Right ventricle myocardium inferior (tissue), 1 donor: ENCODE results near the gene TULP1. TPM values are rescaled to one million over a fixed set of nuclear protein-coding genes. Genes with fewer than 3 reads are reported as not detected.
"Not testable (repeated sequence)": the region's sequence is repeated elsewhere in the genome, so short reads cannot be mapped to it uniquely, and the experiment has no call there.

ENCODE experiments used
- ATAC-seq: fragments of 200-7000 bp; cut with Tn5 transposase; one replicate; pipeline ENCODE4 v1.9.1; 2020; ENCODE audit warnings: mild to moderate bottlenecking, moderate library complexity
- DNase-seq: peaks from one replicate; pipeline ENCODE4 v3.0.0; 2021; ENCODE audit errors: missing footprints
- intact Hi-C: fragments of 100-400 bp; cut with DNase I; formaldehyde crosslinking; loops from one replicate; pipeline ENCODE4 v1.11.0; 2022
- long read RNA-seq: library from polyadenylated mRNA; unstranded; transcript quantifications from one replicate; pipeline ENCODE4 v2.0.0, GENCODE V29; 2021
- total RNA-seq: library from RNA; stranded (reverse); fragmentation: NEBNext Ultra II Directional; extraction: Animal tissue kit (Norgen Biotek cat#: 25700); gene quantifications from one replicate; pipeline ENCODE4 v1.2.1, GENCODE V29; 2021
- donor health status: DM: no; HTN: yes; CAD: no; lungs with severe emphysema.

TULP1 gene
- not detected for total RNA-seq
- long read RNA-seq: 0 reads

DNA sequence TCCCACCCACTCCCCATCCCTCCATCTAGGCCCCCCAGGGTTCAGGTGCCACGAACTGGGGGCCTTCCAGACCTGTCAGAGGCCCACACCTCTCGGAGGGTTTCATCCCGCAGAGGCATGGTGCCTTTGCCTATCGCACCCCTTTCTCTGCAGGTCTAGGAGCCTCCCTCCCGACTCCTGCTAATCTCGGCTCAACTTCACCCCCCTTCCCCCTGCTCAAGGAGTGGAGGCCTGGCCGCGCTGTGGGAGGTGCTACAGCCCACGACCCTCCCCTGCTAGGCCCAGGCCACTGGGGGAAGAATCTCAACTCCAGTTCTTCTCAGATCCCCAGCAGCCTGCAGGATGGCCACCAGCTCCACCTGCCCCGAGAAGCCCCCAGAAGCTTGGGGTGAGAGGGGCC is at the start of gene TULP1:
Gene TULP1, minus strand, starts transcription at position 157 of the 400 bp plus-strand sequence. Its CDS starts 38 bp downstream, at position 119.
- intact Hi-C loops: no loop called here
- ATAC-seq (no peak), DNase-seq (no peak)

DNA sequence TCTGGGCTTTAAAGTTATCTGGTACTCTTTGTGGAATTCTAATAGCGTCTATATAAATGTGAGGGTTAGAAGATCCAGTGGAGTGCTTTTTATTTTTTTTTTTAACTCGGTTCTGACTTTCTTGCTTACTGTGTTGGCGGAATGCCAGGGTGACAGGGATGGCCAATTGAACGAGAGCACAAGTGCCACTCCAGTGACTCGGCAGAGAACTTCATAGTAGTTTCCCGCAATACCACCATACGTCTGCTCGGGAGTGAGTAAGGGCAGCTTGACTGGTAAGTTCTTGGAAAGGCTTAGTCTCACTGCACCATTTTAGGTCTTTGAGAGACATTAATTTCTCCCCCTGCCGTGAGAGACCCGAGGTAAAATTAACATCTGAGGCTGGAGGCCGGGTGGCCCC is 49.4 kb upstream of the TULP1 start:
- intact Hi-C loops: no loop called here
- ATAC-seq (no peak), DNase-seq (no peak)

DNA sequence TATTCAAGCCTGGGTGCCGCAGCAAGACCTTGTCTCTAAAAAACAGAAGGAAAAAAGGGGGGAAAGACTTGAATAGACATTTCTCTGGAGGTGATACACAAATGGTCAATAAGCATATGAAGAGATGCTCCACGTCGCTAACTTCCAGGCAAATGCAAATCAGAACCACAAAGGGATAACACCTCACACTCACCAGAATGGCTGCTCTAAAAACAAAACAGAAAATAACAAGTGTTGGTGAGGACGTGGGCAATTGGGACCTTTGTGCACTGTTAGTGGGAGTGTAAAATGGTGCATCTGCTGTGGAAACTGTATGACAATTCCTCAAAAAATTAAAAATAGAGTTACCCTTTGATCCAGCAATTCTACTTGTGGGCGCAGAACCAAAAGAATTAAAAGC is 48.4 kb upstream of the TULP1 start:
- DNase-seq (no peak), ATAC-seq (no peak)
- intact Hi-C loops: no loop called here

DNA sequence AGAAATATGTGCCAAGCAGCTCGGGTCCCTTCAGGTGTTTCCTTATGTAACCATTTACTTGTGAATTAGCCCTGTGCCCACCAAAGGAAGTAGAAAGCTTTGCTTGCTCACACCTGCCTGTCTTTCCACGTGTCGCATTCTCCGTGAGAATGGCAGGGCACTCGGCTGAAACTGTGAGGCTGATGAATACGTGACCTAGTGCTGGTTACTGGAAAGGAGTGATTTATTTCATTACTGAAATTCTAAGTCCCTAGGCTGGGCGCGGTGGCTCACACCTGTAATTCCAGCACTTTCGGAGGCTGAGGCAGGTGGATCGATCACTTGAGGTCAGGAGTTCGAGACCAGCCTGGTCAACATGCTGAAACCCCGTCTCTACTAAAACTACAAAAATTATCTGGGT is 45.9 kb upstream of the TULP1 start:
- intact Hi-C loops: no loop called here
- DNase-seq: no peak
- no peak for ATAC-seq

DNA sequence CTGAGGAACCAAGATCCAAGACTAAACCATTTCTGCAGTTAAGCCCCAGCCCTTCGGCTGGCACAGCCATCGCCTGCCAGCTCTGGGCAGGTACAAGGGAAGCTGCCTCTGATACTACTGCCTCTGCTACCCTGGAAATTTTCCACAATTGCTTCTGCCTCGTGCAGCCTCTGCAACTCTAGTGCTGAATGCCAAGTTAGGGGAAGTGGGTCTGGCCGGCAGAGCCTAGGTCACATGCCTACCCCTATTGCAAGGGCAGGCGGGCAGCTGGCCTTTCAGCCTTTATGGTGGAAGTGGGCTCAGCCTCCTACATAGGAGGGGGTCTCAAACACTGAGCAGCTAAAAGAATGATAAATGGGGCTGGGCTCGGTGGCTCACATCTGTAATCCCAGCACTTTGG is 44.5 kb upstream of the TULP1 start:
- ATAC-seq (peak; percentile 31), DNase-seq (no peak)
- intact Hi-C loops: no loop called here

DNA sequence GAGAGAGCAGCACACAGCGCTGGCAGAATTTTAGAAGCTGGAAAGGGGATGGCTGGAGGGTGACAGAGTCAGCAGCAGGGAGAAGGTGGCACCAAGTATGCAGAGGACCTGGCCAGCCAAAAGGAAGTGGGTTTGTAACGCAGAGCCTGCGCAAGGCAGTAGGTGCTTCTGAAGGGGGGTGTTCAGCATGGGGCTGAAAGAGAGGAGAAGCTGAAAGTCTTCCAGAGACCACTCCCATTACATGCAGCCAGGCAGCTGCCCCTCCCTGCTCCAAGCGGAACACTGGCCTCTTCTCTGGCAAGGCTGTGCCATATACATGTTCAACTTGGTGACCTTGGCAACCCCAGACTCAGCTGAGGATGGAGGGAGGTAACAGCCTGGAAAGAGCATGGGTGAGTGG is 42.1 kb upstream of the TULP1 start:
- DNase-seq (no peak), ATAC-seq (no peak)
- intact Hi-C loops: no loop called here

DNA sequence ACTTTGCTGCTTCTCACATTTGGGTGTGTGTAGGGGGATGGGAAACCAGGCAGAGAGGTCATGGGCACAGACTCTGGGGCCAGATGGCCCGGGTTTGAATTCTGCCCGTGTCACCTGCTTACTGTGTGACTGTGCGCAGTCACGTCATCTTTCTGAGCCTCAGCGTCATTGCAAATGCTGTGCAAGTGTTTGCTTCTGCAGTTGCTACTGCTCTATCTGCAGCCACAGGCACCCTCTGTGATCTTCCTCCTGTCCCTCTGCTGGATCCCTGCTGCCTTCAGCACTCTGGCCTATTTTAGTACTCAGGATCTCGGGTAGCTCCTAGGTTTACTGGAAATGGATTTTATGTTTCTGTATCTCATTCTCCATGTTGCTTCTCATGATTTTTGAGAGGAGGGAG is 40.6 kb upstream of the TULP1 start:
- DNase-seq: no peak
- ATAC-seq: no peak
- intact Hi-C loops: no loop called here

DNA sequence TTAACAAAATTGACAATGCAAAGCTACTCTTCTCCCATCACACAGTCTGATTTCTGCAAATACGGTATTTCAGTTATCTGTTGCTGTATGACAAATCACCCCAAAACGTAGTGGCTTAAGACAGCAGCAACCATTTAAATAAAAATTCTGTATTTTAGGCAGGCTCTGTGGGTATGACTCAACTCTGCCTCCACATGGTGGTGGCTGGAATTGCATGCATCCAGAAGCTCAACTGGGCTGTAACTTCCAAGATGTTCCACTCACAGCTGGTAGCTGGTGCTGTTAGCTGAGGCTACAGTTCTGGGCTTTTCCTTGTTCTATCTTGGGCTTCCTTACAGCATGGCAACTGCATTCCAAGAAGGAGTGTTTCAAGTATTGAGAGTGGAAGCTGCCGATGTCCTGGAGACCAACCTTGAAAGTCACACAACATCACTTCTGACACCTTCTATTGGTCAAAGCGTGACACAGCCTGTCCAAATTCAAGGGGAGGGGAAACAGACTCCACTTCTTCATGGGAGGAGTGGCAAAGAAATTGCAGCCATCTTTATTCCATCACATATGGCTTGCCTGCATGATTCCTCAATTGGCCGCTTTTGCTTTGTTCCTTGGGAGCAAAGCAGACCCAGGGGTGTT is 39.7 kb upstream of the TULP1 start:
- DNase-seq (no peak), ATAC-seq (no peak)
- intact Hi-C loops: no loop called here

DNA sequence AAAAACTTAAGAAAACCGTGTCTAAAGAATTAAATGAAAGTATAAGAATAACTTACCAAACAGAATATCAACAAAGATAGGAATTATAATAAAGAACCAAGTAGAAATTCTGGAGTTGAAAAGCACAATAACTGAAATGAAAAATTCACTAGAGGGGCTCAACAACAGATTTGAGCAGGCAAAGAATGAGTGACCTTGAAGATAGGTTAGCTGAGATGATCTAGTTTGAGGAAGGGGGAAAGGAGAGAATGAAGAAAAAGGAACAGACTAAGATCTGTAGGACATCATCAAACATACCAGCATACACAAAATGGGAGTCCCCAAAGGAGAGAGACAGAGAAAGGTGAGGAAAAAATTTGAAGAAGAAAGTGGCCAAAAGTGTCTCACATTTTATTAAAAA is 37.7 kb upstream of the TULP1 start:
- DNase-seq (no peak), ATAC-seq (no peak)
- intact Hi-C loops: no loop called here

DNA sequence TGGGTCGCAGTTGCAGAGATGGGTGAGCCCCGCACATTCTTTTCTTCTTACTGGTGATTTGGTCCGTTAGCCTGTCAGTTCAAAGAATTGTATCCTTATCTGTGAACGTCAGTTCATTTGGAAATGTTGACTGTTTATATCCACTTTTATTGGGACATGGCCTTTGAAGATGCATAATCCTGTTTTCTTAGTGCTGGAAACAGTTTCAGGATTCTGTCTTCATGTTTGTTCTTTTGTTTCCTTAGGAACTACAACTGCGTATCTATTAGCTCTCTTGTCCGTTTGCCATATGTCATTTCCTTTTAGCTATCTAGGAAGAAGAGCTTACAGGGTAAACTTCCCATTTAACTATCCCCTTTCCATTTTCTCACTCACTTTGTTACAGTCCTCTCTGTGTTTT is 35.0 kb upstream of the TULP1 start:
- intact Hi-C loops: no loop called here
- ATAC-seq (no peak), DNase-seq (no peak)

DNA sequence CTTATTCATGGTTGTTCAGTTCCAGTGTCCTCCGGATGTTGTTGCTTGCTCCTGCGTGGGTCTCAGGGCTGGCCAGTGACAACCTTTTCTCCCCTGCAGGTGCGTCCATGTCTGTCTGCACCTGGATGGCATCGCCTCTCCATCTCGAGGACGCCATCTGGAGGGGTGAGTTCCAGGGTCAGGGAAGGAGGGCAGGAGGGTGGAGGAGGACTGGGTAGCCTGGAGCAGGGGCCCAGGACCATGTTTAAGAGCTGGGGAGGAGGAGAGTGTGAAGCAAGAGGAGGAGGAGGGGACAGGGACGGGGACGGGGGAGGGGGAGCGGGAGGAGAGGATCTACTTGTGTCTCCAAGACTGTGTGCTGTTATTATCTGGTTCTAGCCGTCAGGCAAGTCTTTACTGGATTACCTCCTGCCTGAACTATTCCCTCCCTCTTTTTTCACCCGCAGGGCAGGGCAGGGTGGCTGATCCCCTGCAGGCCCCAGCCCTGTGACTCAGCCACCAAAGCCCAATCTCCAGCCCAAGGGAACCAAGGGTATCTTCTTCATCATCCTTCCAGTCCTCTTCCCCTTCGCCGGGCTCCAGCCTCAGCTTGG is 32.2 kb upstream of the TULP1 start:
- ATAC-seq (no peak), DNase-seq (no peak)
- intact Hi-C loops: no loop called here

DNA sequence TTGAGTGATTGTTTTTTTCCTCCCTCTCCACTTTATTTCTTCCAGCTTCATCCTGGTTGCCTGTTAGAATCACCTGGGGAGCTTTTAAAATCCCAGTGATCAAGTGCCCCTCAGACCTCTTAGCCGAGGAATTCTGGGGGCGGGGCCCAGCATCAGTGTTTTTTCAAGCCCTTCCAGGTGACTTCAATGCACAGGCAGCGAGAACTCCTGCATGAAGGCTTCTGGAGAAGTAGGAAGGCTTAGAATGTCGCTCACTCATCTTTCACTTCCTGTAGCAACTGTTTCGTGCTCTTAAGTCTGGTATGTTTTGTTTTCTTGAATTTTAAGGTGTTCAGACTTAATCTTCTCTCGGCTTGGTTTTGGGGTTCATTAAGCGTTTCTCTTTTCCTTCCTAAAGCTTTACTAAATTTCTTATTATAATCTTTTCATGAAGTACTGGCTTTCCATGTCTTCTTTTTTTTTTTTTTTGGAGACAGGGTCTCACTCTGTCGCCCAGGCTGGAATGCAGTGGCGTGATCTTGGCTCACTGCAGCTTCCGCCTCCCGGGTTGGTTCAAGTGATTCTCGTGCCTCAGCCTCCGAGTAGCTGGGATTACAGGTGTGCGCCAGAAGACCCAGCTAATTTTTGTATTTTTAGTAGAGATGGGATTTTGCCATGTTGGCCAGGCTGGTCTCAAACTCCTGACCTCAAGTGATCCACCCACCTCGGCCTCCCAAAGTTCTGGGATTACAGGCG is 30.9 kb upstream of the TULP1 start:
- no peak for DNase-seq
- ATAC-seq: no peak
- intact Hi-C loops: no loop called here

DNA sequence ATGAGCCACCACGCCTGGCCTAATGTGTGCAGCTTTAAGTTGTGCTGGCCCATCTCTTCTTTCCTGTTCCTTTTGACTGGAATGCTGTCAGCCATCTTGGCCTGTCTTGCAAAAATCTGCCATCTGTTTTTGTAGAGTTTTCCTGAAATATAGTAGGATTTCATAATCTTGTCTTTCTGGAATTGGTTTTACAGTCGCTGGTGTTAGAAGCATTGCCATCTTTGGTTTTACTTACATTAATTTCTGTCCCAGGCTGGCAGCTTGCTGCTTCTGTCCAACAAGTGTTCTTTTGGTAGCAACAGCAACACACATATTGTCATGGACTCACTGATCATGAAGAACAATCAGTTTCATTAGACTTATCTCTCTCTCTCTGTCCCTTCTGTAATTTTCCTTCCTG is 29.1 kb upstream of the TULP1 start:
- intact Hi-C loops: no loop called here
- no peak for ATAC-seq
- no peak for DNase-seq

DNA sequence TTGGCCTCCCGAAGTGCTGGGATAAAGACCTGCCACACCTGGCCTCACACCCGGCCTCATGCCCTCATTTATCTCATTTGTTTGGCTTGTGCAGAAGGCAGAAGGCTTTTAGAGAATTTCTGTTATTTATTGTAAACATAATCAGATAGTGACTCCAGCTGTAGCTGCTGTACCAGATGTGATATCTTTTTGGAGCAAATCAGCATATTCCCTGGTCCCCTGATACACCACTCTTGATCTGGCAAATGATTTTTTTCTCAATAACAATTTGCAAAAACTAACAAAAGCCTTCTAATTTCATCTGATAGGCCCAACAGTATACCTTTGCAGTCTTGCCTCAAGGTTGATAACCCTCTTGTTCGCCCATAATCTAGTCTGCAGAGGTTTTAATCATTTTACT is 26.5 kb upstream of the TULP1 start:
- no peak for ATAC-seq
- intact Hi-C loops: no loop called here
- DNase-seq: no peak

DNA sequence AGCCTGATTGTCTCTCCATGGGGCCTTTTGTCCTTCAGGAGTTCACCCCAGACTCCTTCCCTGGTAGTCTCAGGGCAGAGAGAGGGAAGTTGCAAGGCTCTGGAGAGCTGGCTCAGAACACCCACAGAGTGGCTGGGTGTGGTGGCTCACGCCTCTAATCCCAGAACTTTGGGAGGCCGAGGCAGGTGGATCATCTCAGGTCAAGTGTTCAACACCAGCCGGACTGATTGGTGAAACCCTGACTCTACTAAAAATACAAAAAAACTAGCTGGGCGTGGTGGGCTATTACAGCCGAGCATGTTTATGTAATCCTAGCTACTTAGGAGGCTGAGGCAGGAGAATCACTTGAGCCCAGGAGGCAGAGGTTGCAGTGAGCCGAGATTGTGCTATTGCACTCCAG is 23.2 kb upstream of the TULP1 start:
- DNase-seq, ATAC-seq, intact Hi-C loops: not testable (repeated sequence)

DNA sequence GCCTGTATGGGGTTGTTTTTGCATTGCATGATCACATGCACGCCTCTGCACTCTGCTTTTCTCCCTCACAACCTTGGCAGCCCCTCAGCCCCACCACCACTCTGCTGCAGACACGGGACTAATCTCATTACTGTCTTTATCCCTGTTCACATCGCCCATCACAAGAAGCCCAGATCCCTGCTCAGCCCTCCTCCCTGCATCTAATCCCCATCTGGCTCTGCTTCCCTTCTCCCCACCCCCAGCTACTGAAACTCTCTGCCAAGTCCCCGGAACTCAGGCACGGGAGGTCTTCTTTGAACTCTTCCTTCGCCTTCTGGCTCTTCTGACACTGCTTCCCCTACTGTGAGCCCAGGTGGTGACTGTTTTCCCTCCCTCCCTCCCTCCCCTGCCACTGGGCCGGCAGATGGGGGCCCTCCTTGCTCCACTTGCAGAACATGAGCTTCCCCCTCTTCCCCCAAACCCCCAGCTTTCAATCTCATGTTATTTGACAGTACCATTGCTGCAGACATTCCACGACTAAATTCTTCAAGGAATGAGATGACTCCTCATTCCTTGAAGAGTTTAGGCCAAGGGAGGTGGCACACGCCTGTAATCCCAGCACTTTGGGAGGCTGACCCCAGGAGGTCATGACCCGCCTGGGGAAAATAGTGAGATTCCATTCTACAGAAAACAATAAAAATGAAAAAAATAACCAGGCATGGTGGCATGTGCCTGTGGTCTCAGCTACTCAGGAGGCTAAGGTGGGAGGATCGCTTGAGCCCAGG is 21.9 kb upstream of the TULP1 start:
- DNase-seq (no peak), ATAC-seq (no peak)
- intact Hi-C loops: no loop called here

DNA sequence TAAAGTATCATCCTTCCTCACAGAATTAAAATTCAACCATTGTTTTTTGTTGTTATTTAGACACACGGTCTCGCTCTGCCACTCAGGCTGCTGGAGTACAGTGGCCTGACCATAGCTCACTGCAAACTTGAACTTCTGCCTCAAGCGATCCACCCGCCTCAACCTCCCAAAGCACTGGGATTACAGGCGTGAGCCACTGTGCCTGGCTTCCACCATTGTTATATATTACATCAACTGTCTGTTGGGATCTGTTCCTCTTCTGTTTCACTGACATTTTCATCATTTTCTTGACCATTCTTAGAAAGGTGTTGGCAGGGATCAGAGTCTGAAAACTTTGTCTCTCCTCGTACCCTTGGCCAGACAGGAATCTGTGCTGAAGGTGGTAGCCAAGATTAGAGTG is 21.3 kb upstream of the TULP1 start:
- no peak for ATAC-seq
- DNase-seq: no peak
- intact Hi-C loops: no loop called here

DNA sequence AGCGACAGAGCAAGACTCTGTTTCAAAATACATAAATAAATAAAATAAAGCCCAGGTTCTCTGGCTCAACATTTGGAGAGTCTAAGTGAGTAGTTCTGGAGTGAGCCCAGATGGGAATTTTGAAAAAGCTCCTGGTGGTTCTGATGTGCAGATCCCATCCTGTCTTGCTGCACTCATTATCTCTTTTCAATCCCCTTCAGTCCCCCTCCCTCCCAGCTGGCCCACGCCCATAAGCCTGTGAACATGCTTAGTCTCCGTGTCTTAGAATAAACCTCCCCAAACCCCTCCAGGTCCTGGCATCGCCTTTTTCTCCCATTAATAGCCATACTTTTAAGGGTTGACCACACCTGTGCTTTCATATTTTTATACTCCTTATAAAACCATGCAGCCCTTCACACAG is 19.4 kb upstream of the TULP1 start:
- intact Hi-C loops: no loop called here
- no peak for ATAC-seq
- no peak for DNase-seq

DNA sequence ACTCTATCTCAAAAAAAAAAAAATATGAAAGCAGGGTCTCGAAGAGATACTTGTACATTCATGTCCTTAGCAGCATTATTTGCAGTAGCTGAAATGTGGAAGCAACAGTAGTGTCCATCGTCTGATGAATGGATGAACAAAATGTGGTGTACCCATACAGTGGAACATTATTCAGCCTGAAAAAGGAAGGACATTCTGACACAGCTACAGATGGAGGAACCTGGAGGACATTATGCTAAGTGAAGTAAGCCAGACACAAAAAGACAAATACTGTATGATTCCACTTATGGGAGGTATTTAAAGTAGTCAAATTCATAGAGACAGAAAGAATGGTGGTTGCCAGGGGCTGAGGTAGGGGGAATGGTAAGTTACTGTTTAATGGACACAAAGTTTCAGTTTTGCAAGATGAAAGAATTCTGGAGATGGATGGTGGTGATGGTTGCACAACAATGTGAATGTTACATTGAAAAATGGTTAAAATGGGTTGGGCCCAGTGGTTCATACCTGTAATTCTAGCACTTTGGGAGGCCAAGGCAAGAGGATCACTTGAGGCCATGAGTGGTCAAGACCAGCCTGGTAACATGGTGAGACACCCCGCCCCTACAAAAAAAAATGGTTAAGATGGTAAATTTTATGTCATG is 11.8 kb upstream of the TULP1 start:
- intact Hi-C loops: no loop called here
- ATAC-seq: no peak

More for the DNA sequence above, 11.8 kb upstream of the TULP1 start:
- no peak for DNase-seq
